HEK293T (cell line): Measurements from ENCODE around the gene AIFM1.

Experiments
- ARNT ChIP-seq: fragments of 450-650 bp; IDR thresholded peaks from 2 replicates; pipeline ENCODE4 v1.6.1; 2017; ENCODE audit warnings: mild to moderate bottlenecking
- BHLHE40 ChIP-seq: fragments of 450-650 bp; IDR thresholded peaks from 2 replicates; pipeline ENCODE4 v1.6.1; 2016; ENCODE audit warnings: mild to moderate bottlenecking, moderate library complexity, borderline replicate concordance
- ELF4 ChIP-seq: fragments of 450-650 bp; IDR thresholded peaks from 2 replicates; pipeline ENCODE4 v1.6.1; 2017; ENCODE audit warnings: antibody characterized with exemption
- FOXK2 ChIP-seq: fragments of 450-650 bp; IDR thresholded peaks from 2 replicates; pipeline ENCODE4 v1.6.1; 2016; ENCODE audit warnings: mild to moderate bottlenecking
- FOXM1 ChIP-seq: fragments of 450-650 bp; IDR thresholded peaks from 2 replicates; pipeline ENCODE4 v1.6.1; 2017; ENCODE audit warnings: mild to moderate bottlenecking, borderline replicate concordance
- NFRKB ChIP-seq: fragments of 450-650 bp; IDR thresholded peaks from 2 replicates; pipeline ENCODE4 v1.6.1; 2016; ENCODE audit warnings: mild to moderate bottlenecking, moderate library complexity
- SP1 ChIP-seq: fragments of 450-650 bp; IDR thresholded peaks from 2 replicates; pipeline ENCODE4 v1.6.1; 2017
- TF ChIP-seq, protein P1 (sequence below): fragments of 450-650 bp; IDR thresholded peaks from 2 replicates; pipeline ENCODE4 v1.6.1; 2016

DNA sequence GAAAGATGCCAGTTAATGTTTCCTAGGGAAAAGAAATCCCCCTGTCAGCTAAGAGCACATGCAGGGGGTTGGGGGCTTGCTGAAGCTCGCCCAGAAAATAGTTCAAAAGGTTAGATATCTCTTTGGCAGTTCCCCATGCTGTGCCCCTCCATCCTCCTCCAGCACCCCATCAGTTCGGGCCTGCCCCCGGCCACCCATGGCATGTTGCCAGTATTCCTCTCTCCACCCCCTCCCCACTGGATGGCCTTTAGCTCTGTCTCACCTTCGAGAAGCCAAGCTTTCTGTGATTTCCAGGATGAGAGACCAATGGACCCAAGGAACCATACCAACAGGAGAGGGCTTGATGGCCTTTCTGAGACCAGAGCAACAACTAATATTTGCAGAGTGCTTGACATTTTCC is 11.3 kb upstream of the AIFM1 start:
- no peak for TF ChIP-seq FOXM1
- TF ChIP-seq, protein P1, sequence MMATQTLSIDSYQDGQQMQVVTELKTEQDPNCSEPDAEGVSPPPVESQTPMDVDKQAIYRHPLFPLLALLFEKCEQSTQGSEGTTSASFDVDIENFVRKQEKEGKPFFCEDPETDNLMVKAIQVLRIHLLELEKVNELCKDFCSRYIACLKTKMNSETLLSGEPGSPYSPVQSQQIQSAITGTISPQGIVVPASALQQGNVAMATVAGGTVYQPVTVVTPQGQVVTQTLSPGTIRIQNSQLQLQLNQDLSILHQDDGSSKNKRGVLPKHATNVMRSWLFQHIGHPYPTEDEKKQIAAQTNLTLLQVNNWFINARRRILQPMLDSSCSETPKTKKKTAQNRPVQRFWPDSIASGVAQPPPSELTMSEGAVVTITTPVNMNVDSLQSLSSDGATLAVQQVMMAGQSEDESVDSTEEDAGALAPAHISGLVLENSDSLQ = no peak
- TF ChIP-seq FOXK2 = no peak
- no peak for TF ChIP-seq SP1
- no peak for TF ChIP-seq ELF4
- no peak for TF ChIP-seq ARNT
- TF ChIP-seq BHLHE40 = no peak
- TF ChIP-seq NFRKB = no peak
